ENCODE results near the gene OR4X1.
"Not testable (repeated sequence)": the region's sequence is repeated elsewhere in the genome, so short reads cannot be mapped to it uniquely, and the experiment has no call there.

OR4X1 gene, protein sequence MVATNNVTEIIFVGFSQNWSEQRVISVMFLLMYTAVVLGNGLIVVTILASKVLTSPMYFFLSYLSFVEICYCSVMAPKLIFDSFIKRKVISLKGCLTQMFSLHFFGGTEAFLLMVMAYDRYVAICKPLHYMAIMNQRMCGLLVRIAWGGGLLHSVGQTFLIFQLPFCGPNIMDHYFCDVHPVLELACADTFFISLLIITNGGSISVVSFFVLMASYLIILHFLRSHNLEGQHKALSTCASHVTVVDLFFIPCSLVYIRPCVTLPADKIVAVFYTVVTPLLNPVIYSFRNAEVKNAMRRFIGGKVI

DNA sequence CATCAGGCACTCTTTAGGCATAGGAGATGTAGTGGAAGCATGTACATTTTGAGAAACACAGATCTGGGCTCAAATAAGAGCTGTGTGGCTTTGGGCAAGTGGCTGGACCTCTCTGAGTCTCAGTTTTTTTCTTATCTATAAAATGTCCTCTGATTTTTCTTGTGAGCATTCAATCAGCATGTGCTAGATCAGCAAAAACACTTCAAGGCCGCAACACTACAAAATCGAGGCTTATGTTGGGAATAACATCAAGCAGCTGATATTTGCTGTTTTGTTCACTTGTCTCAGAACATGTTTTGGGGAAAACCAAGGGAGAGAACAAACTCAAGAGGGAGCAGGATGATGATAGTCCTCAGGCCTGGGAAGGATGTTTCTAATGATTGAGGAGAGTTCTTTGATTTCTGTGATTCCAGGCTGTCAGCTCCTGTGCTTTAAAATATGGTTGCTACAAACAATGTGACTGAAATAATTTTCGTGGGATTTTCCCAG is at the start of gene OR4X1:
Gene OR4X1 (plus strand): TSS at position 439 of the 489 bp plus-strand sequence. CDS start 0 bp downstream, at position 439.
- no peak within 1 kb of the TSS for H3K27ac ChIP-seq
- no peak for TF ChIP-seq ZFX (IDR thresholded peaks at IDR 0.05)
- TF ChIP-seq, protein P1, sequence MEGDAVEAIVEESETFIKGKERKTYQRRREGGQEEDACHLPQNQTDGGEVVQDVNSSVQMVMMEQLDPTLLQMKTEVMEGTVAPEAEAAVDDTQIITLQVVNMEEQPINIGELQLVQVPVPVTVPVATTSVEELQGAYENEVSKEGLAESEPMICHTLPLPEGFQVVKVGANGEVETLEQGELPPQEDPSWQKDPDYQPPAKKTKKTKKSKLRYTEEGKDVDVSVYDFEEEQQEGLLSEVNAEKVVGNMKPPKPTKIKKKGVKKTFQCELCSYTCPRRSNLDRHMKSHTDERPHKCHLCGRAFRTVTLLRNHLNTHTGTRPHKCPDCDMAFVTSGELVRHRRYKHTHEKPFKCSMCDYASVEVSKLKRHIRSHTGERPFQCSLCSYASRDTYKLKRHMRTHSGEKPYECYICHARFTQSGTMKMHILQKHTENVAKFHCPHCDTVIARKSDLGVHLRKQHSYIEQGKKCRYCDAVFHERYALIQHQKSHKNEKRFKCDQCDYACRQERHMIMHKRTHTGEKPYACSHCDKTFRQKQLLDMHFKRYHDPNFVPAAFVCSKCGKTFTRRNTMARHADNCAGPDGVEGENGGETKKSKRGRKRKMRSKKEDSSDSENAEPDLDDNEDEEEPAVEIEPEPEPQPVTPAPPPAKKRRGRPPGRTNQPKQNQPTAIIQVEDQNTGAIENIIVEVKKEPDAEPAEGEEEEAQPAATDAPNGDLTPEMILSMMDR (conservative IDR thresholded peaks at IDR 0.05), result no peak

DNA sequence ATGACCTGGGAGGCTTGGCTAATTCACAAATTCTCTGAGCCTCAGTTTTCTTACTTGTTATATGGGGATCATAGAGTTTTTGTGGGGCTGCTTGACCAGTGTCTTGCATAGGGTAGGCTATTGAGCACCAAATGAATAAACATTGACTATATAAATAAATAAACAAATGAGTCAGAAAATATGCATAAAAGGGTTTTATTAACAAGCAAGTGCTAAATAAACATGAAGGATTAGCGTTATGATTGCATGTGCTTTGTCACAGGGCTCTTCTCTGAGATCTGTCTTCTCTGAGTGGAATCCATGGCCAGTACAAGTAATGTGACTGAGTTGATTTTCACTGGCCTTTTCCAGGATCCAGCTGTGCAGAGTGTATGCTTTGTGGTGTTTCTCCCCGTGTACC is 47.2 kb upstream of the OR4X1 start, which contains the start of gene OR4B1:
Gene OR4B1 (plus strand): TSS at position 301 of the 400 bp plus-strand sequence. CDS start 0 bp downstream, at position 301.
- TF ChIP-seq, protein P1 (conservative IDR thresholded peaks at IDR 0.05), result no peak
- no peak for TF ChIP-seq ZFX (IDR thresholded peaks at IDR 0.05)
- H3K27ac ChIP-seq, result no peak within 1 kb of the TSS

DNA sequence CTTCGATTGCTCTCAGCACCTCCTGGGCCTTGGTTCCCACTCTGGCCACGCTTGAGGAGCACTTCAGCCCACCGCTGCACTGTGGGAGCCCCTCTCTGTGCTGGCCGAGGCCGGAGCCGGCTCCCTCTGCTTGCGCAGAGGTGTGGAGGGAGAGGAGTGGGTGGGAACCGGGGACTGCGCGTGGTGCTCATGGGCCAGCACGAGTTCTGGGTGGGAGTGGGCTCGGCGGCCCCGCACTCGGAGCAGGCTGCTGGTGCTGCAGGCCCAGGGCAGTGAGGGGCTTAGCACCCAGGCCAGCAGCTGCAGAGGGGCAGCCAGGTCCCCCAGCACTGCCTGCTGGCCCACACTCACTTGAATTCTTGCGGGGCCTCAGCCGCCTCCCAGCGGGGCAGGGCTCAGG is 34.9 kb upstream of the OR4X1 start:
- no peak for TF ChIP-seq ZFX (IDR thresholded peaks at IDR 0.05)
- TF ChIP-seq, protein P1 (conservative IDR thresholded peaks at IDR 0.05), result no peak
- H3K27ac ChIP-seq, result no peak overlapping the region

DNA sequence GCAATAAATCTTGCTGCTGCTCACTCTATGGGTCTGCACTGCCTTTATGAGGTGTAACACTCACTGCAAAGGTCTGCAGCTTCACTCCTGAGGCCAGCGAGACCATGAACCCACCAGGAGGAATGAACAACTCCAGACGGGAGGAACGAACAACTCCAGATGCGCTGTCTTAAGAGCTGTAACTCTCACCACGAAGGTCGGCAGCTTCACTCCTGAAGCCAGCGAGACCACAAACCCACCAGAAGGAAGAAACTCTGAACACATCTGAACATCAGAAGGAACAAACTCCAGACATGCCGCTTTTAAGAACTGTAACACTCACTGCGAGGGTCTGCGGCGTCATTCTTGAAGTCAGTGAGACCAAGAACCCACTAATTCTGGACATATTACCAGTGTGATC is 33.6 kb upstream of the OR4X1 start:
- H3K27ac ChIP-seq, result not testable (repeated sequence)

DNA sequence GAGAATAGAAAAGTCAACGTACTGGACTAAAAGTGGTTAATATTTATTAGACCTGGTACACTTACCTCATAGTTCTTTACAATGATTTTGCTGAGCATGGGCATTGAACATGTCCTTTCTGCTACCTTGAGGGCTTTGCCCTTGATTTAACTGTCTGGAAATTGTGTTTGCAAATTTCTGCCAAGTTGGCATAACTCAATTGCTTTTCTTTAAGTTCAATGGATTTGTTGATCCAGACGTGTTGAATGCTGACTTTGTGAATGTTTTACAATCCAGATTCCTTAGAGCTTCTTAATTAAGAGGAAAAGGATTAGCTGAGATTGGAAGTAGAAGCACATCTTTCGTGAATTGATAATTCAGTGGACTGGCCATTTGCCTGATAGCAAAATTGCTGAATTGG is 25.9 kb upstream of the OR4X1 start:
- no peak overlapping the region for H3K27ac ChIP-seq
- TF ChIP-seq ZFX (IDR thresholded peaks at IDR 0.05), result no peak
- TF ChIP-seq, protein P1 (conservative IDR thresholded peaks at IDR 0.05), result no peak

DNA sequence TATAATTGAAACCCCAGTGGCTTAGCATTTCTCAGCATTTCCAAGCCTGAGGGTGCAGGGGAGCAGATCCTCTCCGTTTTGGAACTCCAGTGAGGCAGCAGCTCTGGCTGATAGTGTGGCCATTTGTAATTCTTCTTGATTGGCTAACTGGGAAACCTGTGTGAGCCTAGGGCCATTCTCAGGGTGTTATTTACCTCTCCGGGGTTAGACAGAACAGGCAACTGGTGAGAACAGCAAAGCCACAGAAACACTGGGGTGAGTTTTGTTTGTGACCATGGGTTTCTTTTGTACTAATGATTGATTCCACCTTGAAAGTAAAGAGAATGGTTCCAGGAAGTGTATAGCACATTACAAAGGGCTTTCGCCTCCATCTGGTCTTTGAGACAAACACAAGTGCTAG is 21.2 kb upstream of the OR4X1 start:
- no peak for TF ChIP-seq ZFX (IDR thresholded peaks at IDR 0.05)
- TF ChIP-seq, protein P1 (conservative IDR thresholded peaks at IDR 0.05), result no peak
- H3K27ac ChIP-seq, result no peak overlapping the region

DNA sequence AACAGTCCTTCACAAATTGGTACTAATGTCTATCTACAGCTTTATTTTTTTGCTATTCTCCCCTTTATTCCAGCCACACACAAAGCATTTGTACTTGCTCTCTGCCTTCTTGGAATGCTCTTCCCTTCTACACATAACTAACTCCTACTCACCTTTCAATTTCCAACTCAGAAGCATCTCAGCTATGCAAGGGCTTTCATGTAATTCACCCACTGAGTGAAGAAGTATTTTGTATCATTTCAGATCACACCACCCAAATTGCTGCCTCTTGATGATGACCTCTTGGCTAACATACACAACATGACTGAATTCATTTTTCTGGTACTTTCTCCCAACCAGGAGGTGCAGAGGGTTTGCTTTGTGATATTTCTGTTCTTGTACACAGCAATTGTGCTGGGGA is 18.9 kb upstream of the OR4X1 start, which contains the start of gene OR4X2:
Gene OR4X2 (plus strand): TSS at position 301 of the 400 bp plus-strand sequence. CDS start 0 bp downstream, at position 301.
- H3K27ac ChIP-seq, result no peak within 1 kb of the TSS
- TF ChIP-seq, protein P1 (conservative IDR thresholded peaks at IDR 0.05), result no peak
- TF ChIP-seq ZFX (IDR thresholded peaks at IDR 0.05), result no peak
